ENCODE data around the gene NOS1AP. TPM values are rescaled to one million over a fixed set of nuclear protein-coding genes. Genes with fewer than 3 reads are reported as not detected.

The NOS1AP gene
- total and polyA plus RNA-seq, 8 donors, result 0.25 to 13.8 (median 6.2) TPM

DNA sequence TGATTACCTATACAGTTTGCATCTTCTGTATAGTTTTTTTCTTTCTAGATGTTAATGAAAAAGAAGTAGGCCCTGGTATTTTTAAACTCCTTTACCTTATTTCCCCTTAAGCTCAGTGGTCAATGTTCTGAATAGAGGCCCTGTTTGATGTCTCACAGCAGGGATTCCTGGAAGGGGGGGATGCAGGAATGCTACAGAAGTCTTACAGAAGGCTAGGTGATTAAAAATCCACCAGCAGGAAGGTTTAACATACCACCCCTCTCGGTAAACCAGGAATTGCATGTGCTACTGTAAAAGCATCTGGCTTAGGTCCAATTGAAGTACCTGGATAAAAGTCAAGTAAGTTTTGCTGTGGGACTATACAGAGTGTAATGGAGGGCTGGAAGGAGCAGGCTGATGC, 78.3 kb downstream of the NOS1AP start:
- H3K4me1 ChIP-seq, result peaks cover 0 to 41% (median 16%) of the 10 kb centered on the region in 4 donors
- 19 to 53% (median 35%) methylated on average over 1 of the region's 1 CpG for WGBS, 5 donors

DNA sequence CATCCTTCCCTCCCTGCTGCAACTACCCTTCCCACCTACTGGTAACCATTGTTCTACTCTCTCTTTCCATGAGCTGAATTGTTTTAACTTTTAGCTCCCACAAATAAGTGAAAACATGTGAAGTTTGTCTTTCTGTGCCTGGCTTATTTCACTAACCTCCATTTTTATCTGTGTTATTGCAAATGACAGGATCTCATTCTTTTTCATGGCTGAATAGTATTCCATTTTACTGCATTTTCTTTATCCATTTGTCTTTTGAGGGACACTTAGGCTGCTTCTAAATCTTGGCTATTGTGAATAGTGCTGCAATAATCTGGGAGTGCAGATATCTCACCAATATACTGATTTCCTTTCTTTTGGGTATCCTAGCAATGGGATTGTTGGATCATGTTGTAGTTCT, 80.6 kb downstream of the NOS1AP start:
- no peak for DNase-seq
- Histone ChIP-seq H3K4me1 (peaks cover 0 to 38% (median 18%) of the 10 kb centered on the region in 4 donors), H3K27ac (no peak overlapping the region), H3K27me3 (no peaks in the 10 kb centered on the region), H3K36me3 (no peaks in the 10 kb centered on the region), H3K4me3 (no peak overlapping the region), H3K9me3 (no peaks in the 10 kb centered on the region)
- TF ChIP-seq EP300 (IDR thresholded peaks at IDR 0.05), result no peak
- no peak for TF ChIP-seq POLR2AphosphoS5 (IDR thresholded peaks at IDR 0.05)
- TF ChIP-seq, protein P1, sequence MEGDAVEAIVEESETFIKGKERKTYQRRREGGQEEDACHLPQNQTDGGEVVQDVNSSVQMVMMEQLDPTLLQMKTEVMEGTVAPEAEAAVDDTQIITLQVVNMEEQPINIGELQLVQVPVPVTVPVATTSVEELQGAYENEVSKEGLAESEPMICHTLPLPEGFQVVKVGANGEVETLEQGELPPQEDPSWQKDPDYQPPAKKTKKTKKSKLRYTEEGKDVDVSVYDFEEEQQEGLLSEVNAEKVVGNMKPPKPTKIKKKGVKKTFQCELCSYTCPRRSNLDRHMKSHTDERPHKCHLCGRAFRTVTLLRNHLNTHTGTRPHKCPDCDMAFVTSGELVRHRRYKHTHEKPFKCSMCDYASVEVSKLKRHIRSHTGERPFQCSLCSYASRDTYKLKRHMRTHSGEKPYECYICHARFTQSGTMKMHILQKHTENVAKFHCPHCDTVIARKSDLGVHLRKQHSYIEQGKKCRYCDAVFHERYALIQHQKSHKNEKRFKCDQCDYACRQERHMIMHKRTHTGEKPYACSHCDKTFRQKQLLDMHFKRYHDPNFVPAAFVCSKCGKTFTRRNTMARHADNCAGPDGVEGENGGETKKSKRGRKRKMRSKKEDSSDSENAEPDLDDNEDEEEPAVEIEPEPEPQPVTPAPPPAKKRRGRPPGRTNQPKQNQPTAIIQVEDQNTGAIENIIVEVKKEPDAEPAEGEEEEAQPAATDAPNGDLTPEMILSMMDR (IDR thresholded peaks at IDR 0.05), result no peak
- TF ChIP-seq POLR2A (IDR thresholded peaks at IDR 0.05), result no peak
- intact Hi-C loops (cut with DNase I; ENCODE audit: low total_unique reads), result no loop called here

More for the DNA sequence above, 78.3 kb downstream of the NOS1AP start:
- no peaks in the 10 kb centered on the region for H3K36me3 ChIP-seq
- H3K4me3 ChIP-seq, result no peak overlapping the region
- H3K9me3 ChIP-seq, result no peaks in the 10 kb centered on the region
- TF ChIP-seq EP300 (IDR thresholded peaks at IDR 0.05) (no peak), POLR2AphosphoS5 (IDR thresholded peaks at IDR 0.05) (no peak), POLR2A (IDR thresholded peaks at IDR 0.05) (no peak)
- TF ChIP-seq, protein P1 (IDR thresholded peaks at IDR 0.05), result no peak
- no peaks in the 10 kb centered on the region for H3K27me3 ChIP-seq
- no peak for DNase-seq
- H3K27ac ChIP-seq, result no peak overlapping the region
- intact Hi-C loops (cut with DNase I; ENCODE audit: low total_unique reads), result no loop called here

DNA sequence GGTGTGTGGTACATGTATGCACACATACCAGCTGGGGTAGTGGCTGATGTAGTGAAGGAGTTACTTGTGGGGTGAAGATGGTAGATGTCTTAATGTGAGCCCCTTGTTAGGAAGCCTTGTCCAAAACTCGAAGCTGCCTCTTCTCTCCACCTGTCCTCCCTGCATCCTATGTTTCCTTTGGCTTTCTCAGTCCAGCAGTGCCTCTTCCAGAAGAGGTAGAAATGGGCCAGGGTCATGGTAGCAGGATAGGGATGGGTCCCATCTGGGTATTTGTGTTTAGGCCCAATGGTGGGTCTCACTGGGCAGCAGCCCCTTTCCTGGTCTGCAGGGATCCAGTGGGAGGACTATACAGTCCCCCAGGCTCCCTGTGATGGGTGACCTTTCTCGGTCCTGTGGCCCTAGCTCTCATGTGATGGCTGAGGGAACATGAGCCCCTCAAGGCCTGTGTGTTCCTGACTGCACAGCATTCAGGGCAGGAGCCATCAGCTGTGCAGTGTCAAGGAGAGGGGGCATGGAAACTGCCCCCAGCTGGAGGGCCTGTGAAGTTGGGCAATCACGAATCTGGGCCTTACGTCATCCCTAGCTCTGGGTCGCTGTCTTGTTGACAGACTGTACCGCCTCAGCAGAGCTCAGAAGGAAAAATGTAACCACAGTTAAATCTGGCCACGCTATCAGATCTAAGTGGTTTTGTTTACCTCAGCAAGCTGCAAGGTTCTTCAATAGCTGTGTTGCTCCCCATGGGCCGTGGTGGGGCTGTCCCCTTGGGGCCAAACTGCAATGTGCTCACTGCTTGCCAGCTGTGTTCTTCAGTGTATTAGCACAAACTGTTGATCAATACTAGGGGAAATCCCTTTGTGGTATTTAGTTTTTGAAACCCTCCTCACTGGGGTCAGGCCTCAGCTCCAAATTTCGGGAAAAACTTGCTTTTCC, 82.7 kb downstream of the NOS1AP start:
- DNase-seq, result peak; percentile 62 to 65
- H3K4me3 ChIP-seq, result no peak overlapping the region
- H3K4me1 ChIP-seq, result peaks cover 0 to 20% (median 11%) of the 10 kb centered on the region in 4 donors
- TF ChIP-seq, protein P1 (IDR thresholded peaks at IDR 0.05), result no peak
- peak in 1 of 3 donors; percentile 22 for TF ChIP-seq POLR2AphosphoS5 (IDR thresholded peaks at IDR 0.05)
- 23 to 46% (median 31%) methylated on average over 8 to 9 of the region's 9 CpGs for WGBS, 5 donors
- intact Hi-C loops (cut with DNase I; ENCODE audit: low total_unique reads), result no loop called here
- no peaks in the 10 kb centered on the region for H3K9me3 ChIP-seq
- H3K36me3 ChIP-seq, result no peaks in the 10 kb centered on the region
- no peaks in the 10 kb centered on the region for H3K27me3 ChIP-seq
- peak overlapping the region in 3 of 5 donors; percentile 21 to 38 (median 35) for H3K27ac ChIP-seq

DNA sequence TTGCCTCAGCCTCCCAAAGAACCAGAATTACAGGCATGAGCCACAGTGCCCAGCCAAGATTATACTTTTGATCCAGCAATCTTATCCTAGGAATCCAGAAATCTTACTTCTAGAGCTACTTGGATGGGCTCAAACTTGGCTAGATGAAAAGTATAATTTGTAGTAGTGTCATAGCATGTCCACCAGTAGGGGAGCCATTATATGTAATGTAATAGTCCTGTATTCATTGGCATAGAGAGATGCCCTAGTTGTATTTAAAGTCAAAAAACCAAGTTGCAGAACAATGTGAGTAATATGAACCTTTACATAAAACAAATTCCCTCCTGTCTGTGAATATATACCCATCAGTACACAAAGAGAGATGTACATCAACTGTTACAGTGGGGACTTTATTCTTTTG, 83.9 kb downstream of the NOS1AP start:
- Histone ChIP-seq H3K27ac (no peak overlapping the region), H3K36me3 (no peaks in the 10 kb centered on the region), H3K4me1 (peaks cover 0 to 14% (median 5%) of the 10 kb centered on the region in 4 donors), H3K27me3 (no peaks in the 10 kb centered on the region), H3K9me3 (no peaks in the 10 kb centered on the region), H3K4me3 (no peak overlapping the region)
- intact Hi-C loops (cut with DNase I; ENCODE audit: low total_unique reads), result no loop called here
- TF ChIP-seq, protein P1 (IDR thresholded peaks at IDR 0.05), result no peak
- no peak for TF ChIP-seq POLR2AphosphoS5 (IDR thresholded peaks at IDR 0.05)
- TF ChIP-seq EP300 (IDR thresholded peaks at IDR 0.05), result no peak
- no peak for TF ChIP-seq POLR2A (IDR thresholded peaks at IDR 0.05)
- no peak for DNase-seq

Data from stomach (tissue), 9 donors.